Body of pancreas (tissue), 4 donors: ENCODE measurements around the gene CHRDL2.

ENCODE experiments used
- CTCF ChIP-seq, 7 experiments: fragments of 450-650 bp in 4 of 7; fragments of 200-600 bp in 3 of 7; sonication (generic) in 3 of 7; IDR thresholded peaks; one replicate each; pipeline ENCODE4 v1.5.1; 2016 to 2019; ENCODE audit warnings: antibody characterized with exemption in 7 of 7
- POLR2A ChIP-seq, 3 donors: fragments of 450-650 bp; IDR thresholded peaks; one replicate each; pipeline ENCODE4 v1.6.1; 2016; ENCODE audit warnings: antibody characterized with exemption in 3 of 3, mild to moderate bottlenecking in 2 of 3

DNA sequence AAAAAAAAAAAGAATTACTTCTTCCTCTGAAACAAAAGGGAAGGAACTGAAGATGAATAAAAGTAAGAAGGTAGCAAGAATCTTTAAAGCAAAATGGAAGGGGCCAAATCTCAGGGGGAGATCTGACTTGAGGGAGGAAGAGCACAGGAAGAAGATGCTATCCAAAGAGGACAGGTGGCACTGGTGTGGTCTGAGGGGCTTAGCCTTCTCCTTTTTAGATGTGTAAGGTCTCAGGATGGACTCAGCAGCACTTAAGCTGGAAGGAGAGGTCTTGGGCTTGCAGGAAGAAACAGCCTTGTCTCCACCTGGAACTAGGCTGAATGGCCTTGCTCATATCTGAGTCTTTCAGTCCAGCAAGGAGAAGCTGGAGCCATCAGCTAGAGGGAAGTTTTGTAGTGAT is 12.4 kb upstream of the CHRDL2 start:
- TF ChIP-seq POLR2A (IDR thresholded peaks at IDR 0.05), result no peak
- no peak for TF ChIP-seq CTCF (IDR thresholded peaks at IDR 0.05)
